IMR-90 (cell line): ENCODE data around the gene GIMD1.
A peak's percentile ranks its signal among the peaks of the same experiment; 100 is the strongest.

Experiments used
- BHLHE40 ChIP-seq: fragments of 150-350 bp; IDR thresholded peaks from 2 replicates; pipeline ENCODE4 v1.6.1; 2016; ENCODE audit warnings: mild to moderate bottlenecking, low read depth, low read length
- MAFK ChIP-seq: IDR thresholded peaks from 2 replicates; pipeline ENCODE4 v1.6.1; 2012; ENCODE audit warnings: low read depth, low read length, improper control_type of control experiment
- MAZ ChIP-seq: IDR thresholded peaks from 2 replicates; pipeline ENCODE4 v1.6.1; 2012; ENCODE audit warnings: low read depth, mild to moderate bottlenecking, low read length, improper control_type of control experiment, moderate library complexity, borderline replicate concordance
- MXI1 ChIP-seq: IDR thresholded peaks from 2 replicates; pipeline ENCODE4 v1.6.1; 2012; ENCODE audit warnings: low read depth, mild to moderate bottlenecking, low read length, moderate library complexity, borderline replicate concordance
- TF ChIP-seq, protein P1 (sequence below): conservative IDR thresholded peaks from 2 replicates; pipeline ENCODE4 v1.5.1; 2012; ENCODE audit warnings: mild to moderate bottlenecking, low read depth, low read length, improper control_type of control experiment

- TF ChIP-seq MAFK (peak; percentile 31; the same call in 1 of the 2 replicates), MXI1 (no peak), BHLHE40 (no peak), MAZ (no peak)
- TF ChIP-seq, protein P1, sequence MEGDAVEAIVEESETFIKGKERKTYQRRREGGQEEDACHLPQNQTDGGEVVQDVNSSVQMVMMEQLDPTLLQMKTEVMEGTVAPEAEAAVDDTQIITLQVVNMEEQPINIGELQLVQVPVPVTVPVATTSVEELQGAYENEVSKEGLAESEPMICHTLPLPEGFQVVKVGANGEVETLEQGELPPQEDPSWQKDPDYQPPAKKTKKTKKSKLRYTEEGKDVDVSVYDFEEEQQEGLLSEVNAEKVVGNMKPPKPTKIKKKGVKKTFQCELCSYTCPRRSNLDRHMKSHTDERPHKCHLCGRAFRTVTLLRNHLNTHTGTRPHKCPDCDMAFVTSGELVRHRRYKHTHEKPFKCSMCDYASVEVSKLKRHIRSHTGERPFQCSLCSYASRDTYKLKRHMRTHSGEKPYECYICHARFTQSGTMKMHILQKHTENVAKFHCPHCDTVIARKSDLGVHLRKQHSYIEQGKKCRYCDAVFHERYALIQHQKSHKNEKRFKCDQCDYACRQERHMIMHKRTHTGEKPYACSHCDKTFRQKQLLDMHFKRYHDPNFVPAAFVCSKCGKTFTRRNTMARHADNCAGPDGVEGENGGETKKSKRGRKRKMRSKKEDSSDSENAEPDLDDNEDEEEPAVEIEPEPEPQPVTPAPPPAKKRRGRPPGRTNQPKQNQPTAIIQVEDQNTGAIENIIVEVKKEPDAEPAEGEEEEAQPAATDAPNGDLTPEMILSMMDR, result no peak
Observed at GRCh38 chr4:106380179-106380578, 11.6 kb upstream of the GIMD1 start.
